HAP-1 (cell line): ENCODE results near the gene ERC2.

Source experiments
- DNase-seq, 2 experiments: peaks; one replicate each; pipeline ENCODE4 v3.0.0-alpha.2; 2016 to 2020; ENCODE audit warnings: low spot score in 2 of 2
- H3K27me3 ChIP-seq: fragments of 250-450 bp; sonication (Bioruptor Pico); 2 replicates; pipeline ENCODE4 v1.5.1; 2020; ENCODE audit warnings: low read depth, mild to moderate bottlenecking, moderate library complexity
- H3K36me3 ChIP-seq: fragments of 250-450 bp; sonication (Bioruptor Pico); replicated peaks from 2 replicates; pipeline ENCODE4 v1.5.1; 2020; ENCODE audit warnings: mild to moderate bottlenecking
- H3K4me1 ChIP-seq: fragments of 250-450 bp; sonication (Bioruptor Pico); 2 replicates; pipeline ENCODE4 v1.5.1; 2020; ENCODE audit warnings: mild to moderate bottlenecking
- H3K4me3 ChIP-seq: fragments of 250-450 bp; sonication (Bioruptor Pico); 2 replicates; pipeline ENCODE4 v1.5.1; 2020; ENCODE audit warnings: mild to moderate bottlenecking, moderate library complexity
- H3K9me3 ChIP-seq: fragments of 250-450 bp; sonication (Bioruptor Pico); 2 replicates; pipeline ENCODE4 v1.5.1; 2020; ENCODE audit warnings: mild to moderate bottlenecking, moderate library complexity
- in situ Hi-C: fragments of 300-500 bp; cut with MboI; formaldehyde crosslinking; loops from 3 replicates; pipeline ENCODE4 v1.14.3; 2020; ENCODE audit warnings: low sequenced_read_pairs, inconsistent platforms, mixed read lengths

The ERC2 gene

DNA sequence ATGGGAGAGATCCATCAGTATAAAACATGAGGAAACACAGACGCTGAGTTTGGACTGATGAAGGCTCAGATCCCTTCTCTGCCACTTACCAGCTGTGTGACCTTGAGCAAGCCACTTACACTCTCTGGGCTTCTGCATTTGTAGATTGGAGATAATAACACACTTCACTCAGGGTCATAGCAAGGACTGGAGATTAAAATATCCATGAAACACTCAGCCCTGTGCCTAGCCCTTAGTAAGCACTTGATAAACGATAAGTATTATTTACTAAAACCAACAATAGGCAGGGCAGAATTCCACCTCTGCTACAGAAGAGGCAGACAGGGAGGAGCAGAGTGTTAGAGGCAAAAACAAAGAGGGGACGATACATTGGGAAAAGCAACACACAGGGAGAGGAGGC lies 560.7 kb downstream of the ERC2 start:
- no peak for DNase-seq
- H3K9me3 ChIP-seq: no peaks in the 10 kb centered on the region
- H3K36me3 ChIP-seq: no peaks in the 10 kb centered on the region
- H3K27me3 ChIP-seq: no peaks in the 10 kb centered on the region
- no peaks in the 10 kb centered on the region for H3K4me1 ChIP-seq
- in situ Hi-C loops: loop anchor here (25.0 kb wide), 1 partner anchor 355 kb away; no protein-coding TSS in a partner anchor
- no peak overlapping the region for H3K4me3 ChIP-seq

DNA sequence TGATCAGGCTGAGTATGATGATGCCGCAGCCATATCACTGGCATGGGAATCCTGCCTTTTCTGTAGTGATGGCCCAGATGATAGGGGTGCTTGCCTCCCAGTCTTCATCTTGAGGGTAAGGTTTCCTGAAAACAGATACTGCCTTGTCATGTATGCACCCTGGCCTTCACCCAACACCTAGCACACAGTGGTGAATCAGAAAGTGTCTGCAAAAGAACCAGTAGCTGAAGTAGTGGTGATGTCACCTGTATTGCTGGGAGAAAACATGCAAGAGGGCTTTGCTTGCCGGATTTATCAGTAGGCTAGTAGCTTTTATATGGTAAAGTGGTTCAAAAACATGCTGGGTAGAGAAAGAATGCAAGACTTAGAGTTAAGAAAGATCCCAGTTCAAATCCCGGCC lies 561.4 kb downstream of the ERC2 start:
- Histone ChIP-seq H3K9me3 (no peaks in the 10 kb centered on the region), H3K4me3 (no peak overlapping the region), H3K27me3 (no peaks in the 10 kb centered on the region), H3K4me1 (no peaks in the 10 kb centered on the region), H3K36me3 (no peaks in the 10 kb centered on the region)
- no peak for DNase-seq
- in situ Hi-C loops: loop anchor here (25.0 kb wide), 1 partner anchor 355 kb away; no protein-coding TSS in a partner anchor

DNA sequence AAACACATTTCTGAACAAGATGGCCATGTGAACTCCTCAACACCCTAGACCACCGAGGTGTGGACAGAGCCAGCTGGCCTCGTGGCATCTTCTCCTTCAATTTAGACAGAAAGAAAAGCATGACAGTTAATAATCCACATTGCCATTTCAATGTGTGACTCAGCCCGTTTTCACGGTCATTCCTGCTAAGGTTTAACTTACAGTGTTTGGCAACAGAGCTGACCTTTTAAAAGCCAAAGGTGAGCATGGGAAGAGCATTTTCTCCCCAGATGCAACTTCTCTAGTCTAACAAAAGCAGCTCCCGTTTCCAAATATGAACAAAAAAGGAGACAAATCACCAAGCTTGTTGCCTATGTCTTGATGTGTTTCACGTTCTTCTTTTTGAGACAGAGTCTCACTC lies 563.6 kb downstream of the ERC2 start:
- Histone ChIP-seq H3K4me1 (no peaks in the 10 kb centered on the region), H3K27me3 (no peaks in the 10 kb centered on the region), H3K4me3 (no peak overlapping the region), H3K36me3 (no peaks in the 10 kb centered on the region), H3K9me3 (no peaks in the 10 kb centered on the region)
- no peak for DNase-seq
- in situ Hi-C loops: loop anchor here (25.0 kb wide), 1 partner anchor 358 kb away; no protein-coding TSS in a partner anchor

DNA sequence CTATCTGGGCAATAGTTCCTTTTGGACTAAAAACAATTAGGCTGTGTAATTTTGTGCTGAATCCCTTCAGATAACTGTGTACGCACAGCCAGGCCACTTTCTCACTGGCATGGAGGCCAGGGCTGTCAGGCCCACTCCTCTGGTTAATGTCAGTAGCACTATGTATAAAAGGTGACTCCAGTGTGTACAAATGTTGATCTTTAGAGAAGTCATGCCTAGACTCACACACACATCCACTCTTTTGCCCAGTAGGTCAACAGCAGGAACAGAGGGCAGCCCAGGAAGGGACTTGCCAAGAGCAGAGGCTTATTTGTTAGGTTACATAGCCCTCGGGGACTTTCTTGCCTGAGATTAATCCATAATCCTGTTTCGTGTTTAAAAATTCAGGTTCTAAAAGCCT lies 564.6 kb downstream of the ERC2 start:
- H3K4me1 ChIP-seq: no peaks in the 10 kb centered on the region
- H3K27me3 ChIP-seq: no peaks in the 10 kb centered on the region
- no peak overlapping the region for H3K4me3 ChIP-seq
- DNase-seq: no peak
- in situ Hi-C loops: loop anchor here (25.0 kb wide), 1 partner anchor 359 kb away; no protein-coding TSS in a partner anchor
- H3K36me3 ChIP-seq: no peaks in the 10 kb centered on the region
- H3K9me3 ChIP-seq: no peaks in the 10 kb centered on the region

DNA sequence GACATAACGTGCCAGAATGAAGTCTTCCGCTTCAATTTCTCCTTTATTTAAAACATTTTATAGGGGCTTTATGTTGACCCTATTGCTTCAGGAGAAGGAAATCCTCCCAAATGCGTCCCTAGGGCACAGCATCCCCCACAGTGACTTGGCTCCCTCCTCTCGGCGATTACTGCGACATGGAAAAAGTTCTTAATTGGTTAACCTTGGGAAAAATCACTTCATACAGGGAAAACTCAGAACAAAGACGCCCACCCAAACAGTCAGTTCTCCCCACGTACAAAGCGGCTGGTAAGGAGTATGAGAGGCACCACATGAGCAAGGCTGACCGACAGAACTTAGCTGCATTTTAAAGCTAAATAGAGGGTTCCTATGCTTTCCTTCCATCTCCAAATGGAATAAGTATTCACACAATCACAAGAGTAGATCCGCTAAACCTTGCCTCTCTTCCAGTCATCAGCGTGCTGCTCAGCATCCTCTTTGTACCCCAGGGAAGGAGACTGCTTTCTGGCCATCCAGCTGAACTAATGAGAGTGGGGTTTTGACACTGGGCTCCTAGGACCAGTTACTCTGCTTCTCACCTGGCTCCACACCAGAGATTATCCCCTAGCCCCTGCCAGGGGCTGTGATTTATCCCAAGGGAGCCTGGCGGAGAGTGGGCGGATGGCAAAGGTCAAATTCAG lies 565.9 kb downstream of the ERC2 start:
- in situ Hi-C loops: loop anchor here (25.0 kb wide), 1 partner anchor 360 kb away; no protein-coding TSS in a partner anchor
- no peaks in the 10 kb centered on the region for H3K9me3 ChIP-seq
- no peak for DNase-seq
- H3K27me3 ChIP-seq: no peaks in the 10 kb centered on the region
- H3K36me3 ChIP-seq: no peaks in the 10 kb centered on the region
- H3K4me1 ChIP-seq: peaks cover 2% of the 10 kb centered on the region; the same call in 1 of the 2 replicates
- no peak overlapping the region for H3K4me3 ChIP-seq

DNA sequence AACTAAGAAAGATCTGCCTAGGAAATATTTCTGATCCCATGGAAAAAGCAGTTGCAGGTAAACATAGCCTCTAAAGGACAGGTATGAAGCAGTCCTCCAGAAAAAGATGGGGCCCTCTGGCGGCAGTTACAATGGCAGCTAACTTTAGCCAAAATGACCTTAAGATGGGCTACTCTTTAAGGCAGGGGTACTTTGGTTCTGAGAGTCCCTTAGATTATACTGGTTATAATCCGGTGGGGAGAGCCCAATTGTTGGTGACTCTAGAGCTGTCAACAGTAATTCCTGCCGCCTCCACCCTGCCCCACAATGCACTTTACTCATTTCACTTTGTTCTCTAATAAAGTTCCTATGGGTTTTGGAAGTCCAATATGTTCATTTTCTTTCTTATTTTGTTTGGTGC lies 568.4 kb downstream of the ERC2 start:
- H3K4me3 ChIP-seq: no peak overlapping the region
- peak in 1 of 2 experiments; percentile 44 for DNase-seq
- H3K4me1 ChIP-seq: peaks cover 3% of the 10 kb centered on the region; the same call in 1 of the 2 replicates
- no peaks in the 10 kb centered on the region for H3K9me3 ChIP-seq
- in situ Hi-C loops: loop anchor here (10.0 to 25.0 kb wide), 2 partner anchors 362 to 415 kb away; partner anchors contain the start of gene WNT5A
- H3K27me3 ChIP-seq: no peaks in the 10 kb centered on the region
- H3K36me3 ChIP-seq: no peaks in the 10 kb centered on the region

DNA sequence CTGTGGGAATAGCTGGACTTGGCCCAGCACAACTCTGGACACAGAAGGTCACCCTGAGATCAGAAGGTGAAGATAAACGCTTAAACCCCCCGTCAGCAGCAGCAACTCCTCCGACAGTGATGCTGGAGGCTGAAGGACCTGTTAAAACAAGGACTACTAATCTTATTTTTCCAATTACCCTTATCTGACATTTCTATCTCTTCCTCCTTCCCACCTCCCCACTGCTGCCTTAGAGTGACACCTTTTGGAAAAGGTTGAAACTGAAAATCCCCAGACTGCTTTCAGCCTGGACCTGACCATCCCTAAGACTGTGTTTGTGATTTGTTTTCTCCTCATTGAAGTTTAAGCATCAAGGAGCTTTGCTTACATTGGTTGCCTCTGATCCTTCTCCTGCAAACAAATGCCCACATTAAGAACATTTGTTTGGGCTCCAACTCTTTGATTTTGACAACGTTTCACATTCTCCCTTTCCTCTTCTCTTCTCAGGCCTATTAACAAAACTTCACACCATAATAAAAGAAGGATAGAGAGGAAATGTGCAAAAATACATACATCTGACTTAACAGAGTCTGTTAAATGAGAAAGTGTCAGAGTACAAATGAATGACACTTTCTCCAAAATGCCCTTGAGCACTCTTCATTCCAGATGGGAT lies 570.6 kb downstream of the ERC2 start:
- DNase-seq: peak; percentile 47 to 56
- Histone ChIP-seq H3K36me3 (no peaks in the 10 kb centered on the region), H3K4me1 (peaks cover 3% of the 10 kb centered on the region; the same call in 1 of the 2 replicates), H3K4me3 (no peak overlapping the region), H3K9me3 (no peaks in the 10 kb centered on the region), H3K27me3 (no peaks in the 10 kb centered on the region)
- in situ Hi-C loops: loop anchor here (10.0 kb wide), 1 partner anchor 413 kb away; the partner anchor contains the start of gene WNT5A

DNA sequence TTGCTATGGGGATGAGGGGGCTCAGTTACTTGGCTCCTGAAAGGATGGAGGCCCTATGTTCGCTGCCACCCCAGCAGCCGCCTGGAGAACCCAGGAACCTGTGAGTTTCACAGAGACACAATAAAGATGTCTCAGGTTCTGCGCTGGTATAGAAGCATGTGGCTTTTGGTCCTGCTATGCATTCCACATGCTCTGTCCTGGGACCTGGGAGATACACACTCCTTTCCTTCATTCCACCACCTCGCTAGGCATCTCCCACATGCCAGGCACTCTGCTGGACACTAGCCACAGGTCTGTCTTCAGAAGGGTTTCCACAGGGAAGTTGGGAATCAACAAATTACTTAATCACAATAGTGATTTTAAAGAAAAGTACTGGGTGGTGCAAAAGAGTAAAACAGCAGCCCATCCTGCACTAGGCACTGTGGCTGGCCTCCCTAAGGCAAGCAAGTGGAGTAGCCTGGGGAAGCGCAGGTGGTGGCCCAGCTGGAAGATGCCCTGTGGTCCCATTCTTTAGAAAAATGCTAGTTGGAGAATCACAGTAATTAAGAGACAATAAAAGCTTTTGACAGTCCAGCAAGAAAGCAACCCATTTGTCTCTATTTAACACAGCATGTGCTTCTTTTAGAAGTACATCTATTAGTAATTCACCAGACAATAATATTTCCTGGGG lies 572.2 kb downstream of the ERC2 start:
- DNase-seq: peak in 1 of 2 experiments; percentile 20
- H3K4me3 ChIP-seq: no peak overlapping the region
- no peaks in the 10 kb centered on the region for H3K27me3 ChIP-seq
- no peaks in the 10 kb centered on the region for H3K36me3 ChIP-seq
- H3K9me3 ChIP-seq: no peaks in the 10 kb centered on the region
- peaks cover 3% of the 10 kb centered on the region; the same call in 1 of the 2 replicates for H3K4me1 ChIP-seq
- in situ Hi-C loops: loop anchor here (10.0 kb wide), 1 partner anchor 411 kb away; the partner anchor contains the start of gene WNT5A

DNA sequence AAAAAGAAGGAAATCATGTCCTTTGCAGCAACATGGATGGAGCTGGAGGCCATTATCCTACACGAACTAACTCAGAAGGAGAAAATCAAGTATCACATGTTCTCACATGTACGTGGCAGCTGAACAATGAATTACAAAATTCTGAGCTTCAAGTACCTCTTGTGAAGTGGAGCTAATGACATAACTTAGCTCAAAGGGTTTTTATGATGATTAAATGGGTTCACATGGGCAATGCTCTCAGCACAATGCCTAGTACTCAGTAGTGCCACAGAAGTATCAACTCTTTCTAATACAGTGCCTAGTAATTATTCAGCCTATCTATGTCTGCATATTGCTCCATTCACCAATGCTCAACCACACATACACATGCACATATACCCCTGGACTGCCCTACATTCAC lies 573.7 kb downstream of the ERC2 start:
- H3K4me3 ChIP-seq: no peak overlapping the region
- no peaks in the 10 kb centered on the region for H3K9me3 ChIP-seq
- H3K4me1 ChIP-seq: peaks cover 3% of the 10 kb centered on the region; the same call in 1 of the 2 replicates
- DNase-seq: no peak
- in situ Hi-C loops: loop anchor here (10.0 kb wide), 1 partner anchor 410 kb away; the partner anchor contains the start of gene WNT5A
- H3K36me3 ChIP-seq: no peaks in the 10 kb centered on the region
- H3K27me3 ChIP-seq: no peaks in the 10 kb centered on the region

DNA sequence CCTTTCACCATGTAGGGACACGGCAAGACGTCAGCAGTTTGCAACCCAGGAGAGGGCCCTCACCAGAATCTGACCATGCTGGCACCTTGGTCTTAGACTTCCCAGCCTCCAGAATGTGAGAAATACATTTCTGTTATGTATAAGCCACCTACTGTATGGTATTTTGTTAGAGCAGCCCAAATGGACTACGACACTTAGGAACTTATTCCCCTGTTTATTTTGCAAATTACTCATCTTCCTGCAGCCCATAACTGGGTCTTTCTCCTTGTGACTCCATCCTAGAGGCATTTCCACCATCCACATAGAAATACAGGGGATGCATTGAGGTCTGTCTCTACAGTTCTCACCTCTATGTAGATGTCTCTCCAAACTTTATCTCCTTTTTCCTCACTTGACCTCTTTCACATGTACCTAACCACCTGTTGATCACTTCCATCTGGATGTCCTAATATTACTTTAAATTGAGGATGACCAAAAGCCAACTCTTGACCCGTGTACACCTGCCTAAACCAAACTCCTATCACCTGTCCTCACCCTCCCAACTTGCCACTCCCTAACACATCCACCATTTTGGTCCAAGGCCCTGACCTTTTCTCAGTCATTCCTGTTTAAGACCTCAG lies 575.1 kb downstream of the ERC2 start:
- Histone ChIP-seq H3K9me3 (no peaks in the 10 kb centered on the region), H3K4me3 (no peak overlapping the region), H3K4me1 (peaks cover 13% of the 10 kb centered on the region), H3K36me3 (no peaks in the 10 kb centered on the region), H3K27me3 (no peaks in the 10 kb centered on the region)
- in situ Hi-C loops: loop anchor here (10.0 kb wide), 1 partner anchor 408 kb away; the partner anchor contains the start of gene WNT5A
- no peak for DNase-seq

DNA sequence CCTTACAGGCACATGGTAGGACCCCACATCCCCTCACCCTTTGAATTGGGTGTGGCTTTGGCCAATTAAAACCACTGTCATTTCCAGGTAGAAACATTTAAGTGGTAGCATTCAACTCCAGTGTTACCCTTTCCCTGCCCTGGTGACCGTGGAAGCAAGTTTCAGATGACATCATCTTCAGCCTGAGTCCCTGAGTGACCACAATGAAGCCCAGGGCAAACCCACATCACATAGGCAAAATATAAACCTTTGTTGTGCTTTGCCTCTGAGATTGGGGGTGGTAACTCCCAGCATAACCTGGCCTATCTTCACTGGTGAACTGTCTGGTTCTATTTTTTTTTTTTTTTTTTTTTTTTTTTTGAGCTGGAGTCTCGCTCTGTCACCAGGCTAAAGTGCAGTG lies 577.2 kb downstream of the ERC2 start:
- no peak for DNase-seq
- in situ Hi-C loops: loop anchor here (10.0 kb wide), 1 partner anchor 406 kb away; the partner anchor contains the start of gene WNT5A

DNA sequence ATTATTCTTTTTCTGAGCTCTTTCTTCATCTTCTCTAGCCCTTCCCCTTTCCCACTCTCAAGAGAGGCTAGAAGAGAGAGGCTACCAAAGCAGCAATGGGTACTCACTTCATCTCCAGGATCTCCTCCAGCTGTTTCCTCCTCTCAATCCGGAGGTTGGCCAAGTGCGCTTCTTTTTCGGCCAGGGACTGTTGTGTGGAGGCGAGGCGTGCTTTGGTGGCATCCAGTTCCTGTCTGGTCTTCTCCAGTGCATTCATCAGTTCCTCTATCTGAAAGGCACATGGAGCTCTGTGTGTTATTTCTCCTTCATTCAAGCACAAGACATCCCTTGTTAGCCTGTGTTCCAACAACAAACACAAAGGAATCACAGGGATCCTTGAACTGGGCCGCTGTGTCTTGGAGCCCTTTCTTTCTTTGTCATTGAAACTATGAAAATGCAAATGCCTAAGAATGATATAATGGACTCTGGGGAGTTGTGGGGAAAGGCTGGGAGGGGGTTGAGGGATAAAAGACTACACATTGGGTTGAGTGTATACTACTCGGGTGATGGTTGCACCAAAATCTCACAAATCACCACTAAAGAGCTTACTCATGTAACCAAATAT lies 579.9 kb downstream of the ERC2 start:
- in situ Hi-C loops: no loop called here
- Histone ChIP-seq H3K4me3 (peak overlapping the region; percentile 18), H3K9me3 (no peaks in the 10 kb centered on the region), H3K4me1 (peaks cover 29% of the 10 kb centered on the region), H3K36me3 (no peaks in the 10 kb centered on the region), H3K27me3 (no peaks in the 10 kb centered on the region)
- DNase-seq: peak; percentile 79 to 96

More for the DNA sequence above, 577.2 kb downstream of the ERC2 start:
- H3K27me3 ChIP-seq: no peaks in the 10 kb centered on the region
- H3K9me3 ChIP-seq: no peaks in the 10 kb centered on the region
- no peaks in the 10 kb centered on the region for H3K36me3 ChIP-seq
- no peak overlapping the region for H3K4me3 ChIP-seq
- H3K4me1 ChIP-seq: peaks cover 23% of the 10 kb centered on the region

DNA sequence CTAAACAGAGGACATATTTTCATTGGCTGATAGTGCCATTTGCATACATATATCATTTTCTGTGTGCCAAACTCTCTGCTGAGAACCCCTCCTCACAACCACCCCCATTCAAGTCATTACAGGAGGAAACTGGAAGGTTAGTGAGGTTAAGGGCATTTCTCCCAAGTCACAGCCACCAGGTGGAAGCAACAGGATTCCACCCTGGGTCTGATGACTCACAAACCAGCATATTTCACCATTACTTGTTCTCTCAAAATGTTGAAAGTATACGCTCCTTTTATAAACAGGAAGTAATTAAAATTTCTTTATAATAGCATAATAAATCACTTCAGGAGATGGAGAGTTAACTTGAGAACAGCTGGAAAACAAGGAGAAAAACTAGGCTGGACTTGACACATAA lies 582.5 kb downstream of the ERC2 start:
- H3K27me3 ChIP-seq: no peaks in the 10 kb centered on the region
- DNase-seq: no peak
- no peak overlapping the region for H3K4me3 ChIP-seq
- in situ Hi-C loops: no loop called here
- no peaks in the 10 kb centered on the region for H3K9me3 ChIP-seq
- H3K36me3 ChIP-seq: no peaks in the 10 kb centered on the region
- H3K4me1 ChIP-seq: peaks cover 37% of the 10 kb centered on the region
